Peyer's patch (tissue), 4 donors: Measurements from ENCODE around the gene CPXM2. TPM values are rescaled to one million over a fixed set of nuclear protein-coding genes. Genes with fewer than 3 reads are reported as not detected.

Experiments
- DNase-seq, 3 donors: peaks; one replicate each; pipeline ENCODE4 v3.0.0-alpha.2; 2017 to 2019
- H3K27ac ChIP-seq, 4 donors: fragments of 200-600 bp; sonication (generic); one replicate each; pipeline ENCODE4 v1.5.1; 2016 to 2019
- H3K27me3 ChIP-seq, 2 donors: fragments of 200-600 bp; sonication (generic); one replicate each; pipeline ENCODE4 v1.5.1; 2019
- H3K36me3 ChIP-seq, 3 donors: fragments of 200-600 bp; sonication (generic); one replicate each; pipeline ENCODE4 v1.5.1; 2016 to 2019
- H3K4me1 ChIP-seq, 4 donors: fragments of 200-600 bp; sonication (generic); one replicate each; pipeline ENCODE4 v1.5.1; 2016 to 2019
- H3K4me3 ChIP-seq, 4 donors: fragments of 200-600 bp; sonication (generic); 1 replicate in 3 of 4; 2 replicates in 1 of 4; pipeline ENCODE4 v1.5.1; 2016 to 2019; ENCODE audit warnings: mild to moderate bottlenecking in 1 of 4
- H3K9me3 ChIP-seq, 4 donors: fragments of 200-600 bp; sonication (generic); one replicate each; pipeline ENCODE4 v1.5.1; 2016 to 2019; ENCODE audit warnings: mild to moderate bottlenecking in 1 of 4
- POLR2A ChIP-seq, 2 donors: fragments of 450-650 bp; IDR thresholded peaks; one replicate each; pipeline ENCODE4 v1.5.1; 2017; ENCODE audit warnings: antibody characterized with exemption in 2 of 2, mild to moderate bottlenecking in 2 of 2, moderate library complexity in 2 of 2
- total RNA-seq, 4 donors: library from RNA; depleted of rRNA; stranded (reverse); fragments of >200 nt; gene quantifications; one replicate each; pipeline ENCODE4 v1.1.0, GENCODE V29; 2016
- TF ChIP-seq, protein P1 (sequence below), 6 experiments: fragments of 450-650 bp in 4 of 6; fragments of 200-600 bp in 2 of 6; sonication (generic) in 1 of 6; IDR thresholded peaks; one replicate each; pipeline ENCODE4 v1.5.1; 2017 to 2019; ENCODE audit warnings: antibody characterized with exemption in 6 of 6, mild to moderate bottlenecking in 3 of 6, moderate library complexity in 1 of 6

CPXM2 gene
- total RNA-seq, 4 donors from 2014 or later: 5.6 to 18.2 (median 7.7) TPM

- Histone ChIP-seq H3K27ac (peak overlapping the region in 2 of 4 donors; percentile 40 to 60), H3K9me3 (no peaks in the 10 kb centered on the region), H3K36me3 (no peaks in the 10 kb centered on the region), H3K4me1 (peaks cover 0 to 31% (median 0%) of the 10 kb centered on the region in 4 donors), H3K27me3 (no peaks in the 10 kb centered on the region), H3K4me3 (no peak overlapping the region)
- DNase-seq: no peak
- no peak for TF ChIP-seq POLR2A (IDR thresholded peaks at IDR 0.05)
- TF ChIP-seq, protein P1, sequence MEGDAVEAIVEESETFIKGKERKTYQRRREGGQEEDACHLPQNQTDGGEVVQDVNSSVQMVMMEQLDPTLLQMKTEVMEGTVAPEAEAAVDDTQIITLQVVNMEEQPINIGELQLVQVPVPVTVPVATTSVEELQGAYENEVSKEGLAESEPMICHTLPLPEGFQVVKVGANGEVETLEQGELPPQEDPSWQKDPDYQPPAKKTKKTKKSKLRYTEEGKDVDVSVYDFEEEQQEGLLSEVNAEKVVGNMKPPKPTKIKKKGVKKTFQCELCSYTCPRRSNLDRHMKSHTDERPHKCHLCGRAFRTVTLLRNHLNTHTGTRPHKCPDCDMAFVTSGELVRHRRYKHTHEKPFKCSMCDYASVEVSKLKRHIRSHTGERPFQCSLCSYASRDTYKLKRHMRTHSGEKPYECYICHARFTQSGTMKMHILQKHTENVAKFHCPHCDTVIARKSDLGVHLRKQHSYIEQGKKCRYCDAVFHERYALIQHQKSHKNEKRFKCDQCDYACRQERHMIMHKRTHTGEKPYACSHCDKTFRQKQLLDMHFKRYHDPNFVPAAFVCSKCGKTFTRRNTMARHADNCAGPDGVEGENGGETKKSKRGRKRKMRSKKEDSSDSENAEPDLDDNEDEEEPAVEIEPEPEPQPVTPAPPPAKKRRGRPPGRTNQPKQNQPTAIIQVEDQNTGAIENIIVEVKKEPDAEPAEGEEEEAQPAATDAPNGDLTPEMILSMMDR (IDR thresholded peaks at IDR 0.05): no peak
These were observed 32.0 kb downstream of the CPXM2 start for GRCh38 chr10:123859653-123860050.

DNA sequence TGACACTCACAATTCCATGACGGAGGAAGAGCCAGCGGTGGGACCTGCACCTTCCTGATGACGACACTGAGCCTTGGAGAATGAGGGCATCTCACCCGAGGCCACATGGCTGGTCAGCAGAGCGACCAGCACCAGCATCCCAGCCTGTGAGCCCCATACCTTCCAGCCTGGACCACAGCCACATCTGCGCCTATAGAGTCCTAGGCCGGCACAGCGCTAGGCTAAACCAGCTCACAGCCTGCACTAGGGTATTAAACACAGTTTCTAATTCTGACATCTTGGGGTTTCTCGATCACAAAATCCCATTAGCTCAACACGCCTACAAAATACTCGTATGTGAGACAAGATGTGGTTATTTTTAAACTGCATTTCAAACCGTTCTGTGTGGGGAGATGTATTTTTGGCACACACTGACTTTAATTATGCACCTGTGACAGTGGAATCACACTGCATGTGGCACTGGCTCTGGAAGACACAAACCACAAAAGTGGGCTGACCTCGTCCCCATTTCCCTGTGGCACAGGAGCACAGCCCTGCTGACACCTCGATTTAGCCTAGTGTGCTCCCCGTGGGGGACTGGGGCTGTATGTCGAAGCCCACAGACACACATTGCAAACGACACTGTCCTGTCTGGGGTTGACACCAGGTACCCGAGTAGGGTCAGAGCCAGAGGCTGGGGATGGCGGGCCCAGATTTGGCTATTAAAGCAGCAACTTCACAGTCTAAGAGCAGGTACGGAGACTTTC, 32.5 kb downstream of the CPXM2 start:
- DNase-seq: no peak
- H3K27ac ChIP-seq: peak overlapping the region in 1 of 4 donors; percentile 60

DNA sequence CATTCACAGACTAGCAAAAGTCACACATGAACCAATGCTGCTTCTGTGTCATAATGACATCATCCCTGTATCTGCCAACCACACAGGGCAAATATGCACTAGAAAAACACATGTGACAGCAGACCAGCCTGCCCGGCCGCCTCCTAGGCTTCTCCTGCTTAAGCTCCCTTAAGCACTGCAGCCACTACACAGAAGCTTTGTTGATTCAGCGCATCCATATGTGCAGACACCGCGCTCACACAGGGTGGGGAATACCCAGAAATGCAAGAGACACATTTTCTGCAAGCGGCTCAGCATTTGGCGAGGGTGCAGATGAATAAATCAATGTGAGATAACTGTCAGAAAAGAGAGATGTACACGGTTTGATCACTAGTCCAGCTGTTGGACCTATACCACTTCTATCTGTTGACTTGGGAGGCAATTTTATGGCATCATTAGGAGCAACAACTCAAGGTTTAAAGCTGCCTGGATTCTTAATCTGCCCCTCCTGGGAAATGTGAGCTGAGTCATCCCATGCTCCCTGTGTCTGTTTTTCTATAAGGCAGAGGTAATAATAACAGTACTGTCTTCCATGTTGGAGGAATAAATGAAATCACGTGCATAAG, 33.4 kb downstream of the CPXM2 start:
- H3K4me1 ChIP-seq: peaks cover 0 to 31% (median 0%) of the 10 kb centered on the region in 4 donors
- no peak for DNase-seq
- H3K27me3 ChIP-seq: no peaks in the 10 kb centered on the region
- no peaks in the 10 kb centered on the region for H3K36me3 ChIP-seq
- no peak overlapping the region for H3K4me3 ChIP-seq
- no peaks in the 10 kb centered on the region for H3K9me3 ChIP-seq
- peak overlapping the region in 2 of 4 donors; percentile 36 to 60 for H3K27ac ChIP-seq
- TF ChIP-seq POLR2A (IDR thresholded peaks at IDR 0.05): no peak
- TF ChIP-seq, protein P1 (IDR thresholded peaks at IDR 0.05): no peak

More for the DNA sequence above, 32.5 kb downstream of the CPXM2 start:
- Histone ChIP-seq H3K4me1 (peaks cover 0 to 31% (median 0%) of the 10 kb centered on the region in 4 donors), H3K9me3 (no peaks in the 10 kb centered on the region), H3K27me3 (no peaks in the 10 kb centered on the region), H3K4me3 (no peak overlapping the region), H3K36me3 (no peaks in the 10 kb centered on the region)
- TF ChIP-seq, protein P1 (IDR thresholded peaks at IDR 0.05): no peak
- TF ChIP-seq POLR2A (IDR thresholded peaks at IDR 0.05): no peak

DNA sequence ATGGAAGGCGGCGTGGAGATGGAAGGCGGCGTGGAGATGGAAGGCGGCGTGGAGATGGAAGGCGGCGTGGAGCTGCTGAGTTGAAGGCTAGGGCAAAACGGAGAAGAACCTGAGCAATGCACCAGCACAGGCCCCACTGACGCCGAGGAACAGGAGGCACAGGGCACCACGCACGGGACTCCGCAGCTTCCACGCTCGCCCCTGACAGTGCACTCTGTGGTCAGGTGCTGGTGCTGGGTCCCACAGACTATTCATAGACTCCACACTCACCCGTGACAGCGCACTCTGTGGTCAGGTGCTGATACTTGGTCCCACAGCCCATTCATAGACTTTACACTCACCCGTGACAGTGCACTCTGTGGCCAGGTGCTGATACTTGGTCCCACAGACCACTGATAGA, 34.0 kb downstream of the CPXM2 start:
- Histone ChIP-seq H3K9me3 (no peaks in the 10 kb centered on the region), H3K4me3 (no peak overlapping the region), H3K27me3 (no peaks in the 10 kb centered on the region), H3K27ac (peak overlapping the region in 2 of 4 donors; percentile 36 to 60), H3K4me1 (peaks cover 0 to 31% (median 0%) of the 10 kb centered on the region in 4 donors), H3K36me3 (no peaks in the 10 kb centered on the region)
- TF ChIP-seq, protein P1 (IDR thresholded peaks at IDR 0.05): no peak
- TF ChIP-seq POLR2A (IDR thresholded peaks at IDR 0.05): no peak
- no peak for DNase-seq

GRCh38 chr10:123855008-123855684, 36.5 kb downstream of the CPXM2 start:
- TF ChIP-seq POLR2A (IDR thresholded peaks at IDR 0.05): no peak
- TF ChIP-seq, protein P1 (IDR thresholded peaks at IDR 0.05): no peak
- Histone ChIP-seq H3K27me3 (no peaks in the 10 kb centered on the region), H3K4me3 (no peak overlapping the region), H3K36me3 (no peaks in the 10 kb centered on the region), H3K9me3 (no peaks in the 10 kb centered on the region), H3K27ac (peak overlapping the region in 1 of 4 donors; percentile 2), H3K4me1 (peaks cover 0 to 27% (median 0%) of the 10 kb centered on the region in 4 donors)
- no peak for DNase-seq
